Measurements from ENCODE around the gene ALKAL2.

Gene ALKAL2

DNA sequence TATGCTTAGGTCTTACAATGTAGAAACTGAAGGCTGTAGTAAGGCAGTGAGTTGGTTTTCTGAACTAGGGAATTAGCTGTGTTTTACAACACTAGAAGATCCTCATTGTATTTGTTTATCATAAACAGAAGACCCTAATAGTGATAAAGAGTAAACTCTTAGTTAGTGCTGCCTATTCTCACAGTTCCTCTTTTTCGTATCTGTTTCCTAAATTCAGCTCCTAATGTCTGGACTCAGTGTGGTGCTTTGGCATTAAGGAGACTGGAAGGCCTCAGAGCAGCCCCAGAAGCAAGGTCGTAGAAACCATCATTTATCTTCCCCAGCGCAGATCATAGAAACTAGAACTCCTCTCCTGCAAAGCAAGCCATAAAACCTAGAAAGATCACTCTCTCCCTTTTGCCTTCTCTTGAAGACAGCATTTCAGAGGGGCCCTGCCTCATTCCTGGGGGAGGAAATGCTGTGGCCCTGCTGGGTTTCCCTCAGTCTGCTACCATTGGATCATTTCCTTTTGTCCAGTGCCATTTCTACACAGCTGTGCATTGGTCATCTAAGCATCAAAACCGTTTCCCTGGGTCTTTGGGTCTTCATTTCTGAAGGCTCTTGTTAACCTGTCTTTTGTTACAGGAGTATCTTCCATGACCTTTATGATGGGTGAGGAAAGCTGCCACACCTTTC lies 18.4 kb downstream of the ALKAL2 start:
- DNase-seq, result no peak

DNA sequence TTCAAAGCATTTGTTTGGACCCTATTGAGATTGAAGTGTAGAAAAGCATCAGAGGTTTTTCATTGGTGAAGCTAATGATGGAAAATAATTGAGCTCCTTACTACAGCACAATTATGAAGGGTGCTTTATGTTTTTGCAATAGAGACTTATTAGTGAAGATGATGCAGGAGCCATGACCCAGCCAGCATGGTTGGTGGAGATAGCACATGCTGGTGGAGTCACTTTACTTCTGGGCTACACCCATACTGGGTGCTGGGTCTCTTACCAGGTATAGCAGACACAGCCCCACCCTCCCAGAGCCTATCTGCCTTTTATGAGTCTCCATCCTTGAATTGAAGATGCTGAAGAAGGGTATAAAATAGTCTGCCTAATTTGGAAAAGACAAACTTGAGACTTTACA lies 19.6 kb downstream of the ALKAL2 start:
- no peak for DNase-seq

DNA sequence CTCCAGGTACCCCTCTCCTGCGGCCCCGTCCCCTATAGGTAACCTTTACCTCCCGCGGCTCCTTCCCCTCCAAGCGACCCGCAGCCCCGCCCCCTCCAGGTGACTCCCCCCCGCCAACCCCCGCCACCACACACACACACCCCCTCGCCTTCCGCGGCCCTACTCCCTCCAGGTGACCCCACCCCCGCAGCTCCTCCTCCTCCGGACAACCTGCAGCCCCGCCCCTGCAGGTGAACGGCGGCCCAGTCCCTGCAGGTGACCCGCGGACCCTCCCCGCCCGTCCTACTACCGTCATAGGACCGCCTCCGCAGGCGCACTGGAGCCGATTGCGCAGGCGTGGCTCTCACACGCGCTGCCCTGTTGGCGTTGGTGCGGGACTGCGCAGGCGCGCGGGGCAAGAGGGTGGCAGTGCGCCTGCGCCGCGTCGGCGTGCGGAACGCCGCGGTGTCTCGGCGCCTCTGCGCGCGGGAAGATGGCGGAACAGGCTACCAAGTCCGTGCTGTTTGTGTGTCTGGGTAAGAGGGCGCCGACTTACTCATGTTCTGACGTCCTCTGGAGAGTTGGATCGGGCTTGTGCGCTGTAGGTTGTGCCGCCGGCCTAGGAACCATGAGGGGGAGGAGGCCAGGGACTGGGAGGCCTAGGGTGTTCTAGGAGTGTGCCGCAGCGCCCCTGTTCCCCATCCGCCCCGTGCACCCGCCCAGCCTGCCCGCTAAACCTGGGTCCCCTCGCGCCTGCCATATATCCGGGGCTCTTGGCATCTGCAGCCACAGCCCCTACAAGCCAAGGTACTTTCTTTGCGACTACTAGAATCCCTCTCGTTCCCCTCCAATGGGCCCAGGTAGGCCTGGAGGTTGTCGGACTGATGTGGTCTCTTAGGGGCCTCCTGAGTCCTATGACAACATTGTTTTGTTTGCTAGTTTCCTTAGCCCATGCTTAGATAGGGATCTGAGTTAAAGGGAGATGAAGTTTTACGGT lies 23.1 kb downstream of the ALKAL2 start, which contains the start of gene ACP1:
TSS of gene ACP1 (plus strand) at position 455 of the 976 bp plus-strand sequence. CDS start at position 473, 18 bp downstream.
- DNase-seq, result peak; percentile 95

DNA sequence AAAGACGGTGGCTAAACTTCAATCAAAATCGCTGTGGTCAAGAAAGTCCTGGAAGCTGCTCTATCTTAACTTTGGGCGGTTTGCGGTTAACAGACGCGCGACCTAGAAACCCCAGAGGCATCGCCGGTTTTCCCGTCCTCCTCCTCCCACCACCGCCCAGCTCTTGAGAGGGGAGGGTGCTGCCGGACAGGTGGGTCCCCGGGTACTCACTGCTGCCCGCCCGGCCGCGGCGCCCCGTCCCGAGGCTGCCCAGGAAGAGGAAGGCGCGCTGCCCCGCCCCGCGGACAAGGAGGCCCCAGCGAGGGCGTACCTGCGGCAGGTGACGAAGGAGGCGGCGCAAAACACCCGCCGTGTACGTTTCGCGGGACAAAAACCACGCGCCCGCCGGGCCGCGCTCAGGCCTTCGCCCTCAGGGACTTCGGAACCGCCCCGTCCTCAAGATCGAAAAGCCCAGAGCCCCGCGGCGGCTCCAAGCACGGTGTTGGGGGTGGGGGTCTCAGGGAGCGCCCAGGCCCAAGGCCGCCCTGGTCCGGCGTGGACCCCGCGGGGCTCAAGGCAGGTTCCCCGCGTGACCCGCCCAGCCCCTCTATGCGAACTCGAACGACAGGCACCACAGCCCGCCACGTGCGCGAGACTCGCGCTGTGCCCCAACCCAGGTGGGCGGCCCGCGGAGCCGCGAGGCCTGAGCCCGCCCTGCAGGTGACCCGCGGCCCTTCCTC lies 24.0 kb downstream of the ALKAL2 start, which contains the start of gene SH3YL1:
TSS of gene SH3YL1 (minus strand) at position 259 of the 719 bp plus-strand sequence. CDS start at position 211, 48 bp downstream.
- DNase-seq, result peak; percentile 76

- DNase-seq, result peak; percentile 25
Observed at GRCh38 chr2:263022-263738, 24.7 kb downstream of the ALKAL2 start.

- peak; percentile 9 for DNase-seq
Observed at GRCh38 chr2:262117-262516, 25.8 kb downstream of the ALKAL2 start.

- no peak for DNase-seq
Observed at GRCh38 chr2:260507-261161, 27.3 kb downstream of the ALKAL2 start.

DNA sequence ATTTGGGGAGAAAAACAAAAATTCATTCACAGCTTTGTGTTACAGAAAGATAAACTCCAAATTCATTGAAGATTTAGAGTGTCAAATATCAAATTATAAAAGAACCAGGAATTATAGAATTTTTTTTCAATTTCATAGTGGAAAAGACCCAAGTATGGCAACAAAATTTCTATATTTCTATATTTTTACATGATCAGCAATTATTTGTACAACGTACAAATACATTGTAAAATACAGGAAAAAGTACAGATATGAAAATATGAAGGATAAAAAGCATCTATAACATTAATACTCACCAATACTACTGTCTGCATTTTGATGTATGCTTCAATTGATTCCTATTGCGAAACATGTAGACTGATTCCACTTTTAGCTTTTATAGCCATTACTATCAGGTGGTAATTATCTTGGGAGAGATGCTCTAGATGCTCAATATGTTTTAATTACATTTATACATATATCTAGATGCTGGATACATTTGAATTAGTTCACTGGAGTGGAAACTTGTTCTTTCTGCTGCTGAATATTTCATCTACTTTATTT lies 28.0 kb downstream of the ALKAL2 start:
- no peak for DNase-seq

DNA sequence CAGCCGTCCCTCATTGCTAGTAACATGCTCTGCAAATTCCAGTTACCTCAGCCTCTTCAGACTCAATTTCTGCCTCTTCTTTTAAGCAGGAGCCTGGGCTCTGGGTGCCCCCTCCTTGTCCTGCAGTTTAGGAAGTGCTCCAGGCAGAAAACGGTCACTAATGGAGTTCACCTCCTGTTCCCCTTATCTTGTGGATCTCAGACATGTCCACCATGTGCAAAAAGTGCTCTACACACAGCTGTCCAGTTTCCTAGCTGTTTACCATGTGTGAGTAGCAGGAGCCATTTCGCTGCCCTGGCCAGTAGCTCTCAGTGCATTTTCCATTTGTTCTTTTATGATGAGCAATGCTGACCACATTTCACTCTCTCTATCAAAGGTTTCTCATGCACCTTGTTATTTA lies 29.0 kb downstream of the ALKAL2 start:
- no peak for DNase-seq

DNA sequence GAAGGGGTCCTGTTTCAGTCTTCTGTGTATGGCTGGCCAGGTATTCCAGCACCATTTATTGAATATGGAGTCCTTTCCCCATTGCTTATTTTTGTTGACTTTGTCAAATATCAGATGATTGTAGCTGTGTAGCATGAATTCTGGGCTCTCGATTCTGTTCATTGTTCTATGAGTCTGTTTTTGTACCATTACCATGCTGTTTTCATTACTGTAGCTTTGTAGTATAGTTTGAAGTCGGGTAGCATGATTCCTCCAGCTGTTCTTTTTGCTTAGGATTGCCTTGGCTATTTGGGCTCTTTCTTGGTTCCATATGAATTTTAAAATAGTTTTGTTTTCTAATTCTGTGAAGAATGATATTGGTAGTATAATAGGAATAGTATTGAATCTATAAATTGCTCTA lies 30.0 kb downstream of the ALKAL2 start:
- DNase-seq, result no peak

DNA sequence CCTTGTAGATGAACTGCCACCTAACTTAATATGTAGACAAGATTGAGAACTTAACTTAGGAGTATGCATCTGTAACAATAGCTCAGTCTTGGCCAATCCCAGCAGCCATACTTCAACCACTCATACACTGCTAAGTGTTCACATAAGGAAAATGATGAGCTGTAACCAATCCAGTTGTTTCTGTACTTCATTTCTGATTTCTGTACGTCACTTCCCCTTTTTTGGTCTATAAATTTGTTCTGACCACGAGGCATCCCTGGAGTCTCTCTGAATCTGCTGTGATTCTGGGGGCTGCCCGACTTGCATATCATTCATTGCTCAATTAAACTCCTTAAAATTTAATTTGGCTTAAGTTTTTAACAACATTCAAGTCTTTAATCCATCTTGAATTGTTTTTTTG lies 30.5 kb downstream of the ALKAL2 start:
- no peak for DNase-seq

- no peak for DNase-seq
Observed at GRCh38 chr2:256094-256493, 31.8 kb downstream of the ALKAL2 start.

GRCh38 chr2:255195-255594 lies 32.7 kb downstream of the ALKAL2 start:
- DNase-seq, result no peak

- DNase-seq, result peak; percentile 21
Observed at GRCh38 chr2:254241-254640, 33.6 kb downstream of the ALKAL2 start.

- DNase-seq, result no peak
Observed at GRCh38 chr2:253202-253638, 34.7 kb downstream of the ALKAL2 start.

- DNase-seq, result no peak
Observed at GRCh38 chr2:252001-252602, 35.8 kb downstream of the ALKAL2 start.

GRCh38 chr2:249538-250042 lies 38.3 kb downstream of the ALKAL2 start:
- no peak for DNase-seq

GRCh38 chr2:248724-249123 lies 39.2 kb downstream of the ALKAL2 start:
- no peak for DNase-seq

DNA sequence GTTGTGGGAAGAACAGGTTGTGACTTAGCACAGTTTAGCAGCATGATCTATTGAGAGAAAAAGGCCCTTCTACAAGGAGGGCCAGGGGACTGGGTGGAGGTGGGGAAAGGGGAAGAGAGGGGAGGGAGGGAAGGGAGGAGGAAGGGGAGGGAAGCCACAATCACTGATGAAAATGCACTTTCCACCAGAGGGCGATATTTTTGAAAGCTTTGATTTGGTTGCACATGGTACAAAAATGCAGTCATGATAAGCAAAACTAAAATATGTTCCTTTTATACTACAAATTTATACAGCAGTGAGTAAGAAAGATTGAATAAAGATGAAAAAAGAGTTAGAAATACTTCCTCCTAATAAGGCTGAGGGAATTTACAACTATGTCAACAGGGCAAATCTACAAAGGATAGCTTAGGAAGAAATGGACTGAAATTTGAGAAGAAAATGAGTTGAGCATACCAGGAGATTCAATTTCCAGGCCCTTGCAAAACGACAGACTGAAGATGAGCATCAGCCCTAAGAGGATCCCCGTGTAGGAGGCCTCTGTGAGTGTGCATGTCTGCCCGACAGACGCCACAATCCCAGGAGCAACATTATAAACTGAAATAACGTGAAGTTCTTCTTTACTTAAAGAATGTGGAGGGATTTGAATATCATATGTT lies 41.3 kb downstream of the ALKAL2 start:
- DNase-seq, result peak; percentile 56

GRCh38 chr2:244547-244946 lies 43.3 kb downstream of the ALKAL2 start:
- no peak for DNase-seq

Measured in NCI-H69 (cell line).